ENCODE results near the gene RNF227. TPM values are rescaled to one million over a fixed set of nuclear protein-coding genes. Genes with fewer than 3 reads are reported as not detected.
A peak's percentile ranks its signal among the peaks of the same experiment; 100 is the strongest.

Gene RNF227
- total and polyA plus RNA-seq, 7 donors, result 0.62 to 2.6 (median 1.5) TPM

GRCh38 chr17:7922845-7923628 is 6.9 kb upstream of the RNF227 start:
- Histone ChIP-seq H3K27me3 (ENCODE audit: insufficient read depth in 3 of 3, low read length in 2 of 3) (no peaks in the 10 kb centered on the region), H3K4me1 (peaks cover 8% of the 10 kb centered on the region), H3K4me3 (peak overlapping the region; percentile 69), H3K9me3 (no peaks in the 10 kb centered on the region), H3K27ac (peak overlapping the region; percentile 58), H3K36me3 (ENCODE audit: insufficient read depth in 1 of 2, low read depth in 1 of 2) (no peaks in the 10 kb centered on the region)
- ATAC-seq (peak; percentile 80 to 96 (median 88)), DNase-seq (peak; percentile 88 to 91)
- 19 to 20% (median 20%) methylated on average over 45 of the region's 45 CpGs for WGBS, 3 donors
- intact Hi-C loops (cut with DNase I), result no loop called here
- no peak for TF ChIP-seq CTCF (IDR thresholded peaks at IDR 0.05)

GRCh38 chr17:7922269-7922844 is 6.3 kb upstream of the RNF227 start:
- peaks cover 8% of the 10 kb centered on the region for H3K4me1 ChIP-seq
- H3K27ac ChIP-seq, result peak overlapping the region; percentile 58
- DNase-seq (no peak), ATAC-seq (peak in 1 of 4 donors; percentile 12)
- H3K27me3 ChIP-seq (ENCODE audit: insufficient read depth in 3 of 3, low read length in 2 of 3), result no peaks in the 10 kb centered on the region
- WGBS, 3 donors, result 16 to 30% (median 24%) methylated on average over 16 of the region's 16 CpGs
- intact Hi-C loops (cut with DNase I), result no loop called here
- H3K36me3 ChIP-seq (ENCODE audit: insufficient read depth in 1 of 2, low read depth in 1 of 2), result no peaks in the 10 kb centered on the region
- H3K9me3 ChIP-seq, result no peaks in the 10 kb centered on the region
- H3K4me3 ChIP-seq, result peak overlapping the region; percentile 69
- no peak for TF ChIP-seq CTCF (IDR thresholded peaks at IDR 0.05)

DNA sequence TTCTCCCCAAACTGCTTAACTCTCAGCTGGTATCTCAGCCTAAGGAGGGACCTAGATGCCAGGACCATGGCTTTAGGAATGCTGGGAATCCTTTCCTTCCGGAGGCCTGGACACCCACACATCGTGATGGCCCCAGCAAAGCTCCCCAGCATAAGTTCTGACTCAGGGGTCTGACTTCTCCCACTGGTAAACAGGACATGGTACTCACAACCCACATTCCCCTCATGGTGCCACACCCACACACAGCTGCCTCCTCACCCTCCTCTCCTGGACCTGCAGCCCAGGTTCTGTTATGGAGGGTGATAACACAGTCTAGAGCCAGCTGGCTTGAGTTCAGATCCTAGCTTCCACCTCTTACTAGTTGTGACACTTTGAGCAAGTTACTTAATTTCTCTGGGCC is 719 bp upstream of the RNF227 start:
- no peak for TF ChIP-seq CTCF (IDR thresholded peaks at IDR 0.05)
- intact Hi-C loops (cut with DNase I), result loop anchor here in 1 of 2 donors (10.0 kb wide), 1 partner anchor 128 kb away; no protein-coding TSS in a partner anchor
- peak overlapping the region; percentile 85 for H3K27ac ChIP-seq
- peaks cover 21% of the 10 kb centered on the region for H3K4me1 ChIP-seq
- H3K36me3 ChIP-seq (ENCODE audit: insufficient read depth in 1 of 2, low read depth in 1 of 2), result peaks cover 0 to 2% of the 10 kb centered on the region in 2 donors
- no peaks in the 10 kb centered on the region for H3K9me3 ChIP-seq
- peak overlapping the region; percentile 87 for H3K4me3 ChIP-seq
- ATAC-seq, result no peak
- no peak for DNase-seq
- WGBS, 3 donors, result 41 to 52% (median 46%) methylated on average over 2 of the region's 2 CpGs
- no peaks in the 10 kb centered on the region for H3K27me3 ChIP-seq (ENCODE audit: insufficient read depth in 3 of 3, low read length in 2 of 3)

GRCh38 chr17:7916385-7916682 is 245 bp upstream of the RNF227 start:
- no peak for TF ChIP-seq CTCF (IDR thresholded peaks at IDR 0.05)
- DNase-seq (no peak), ATAC-seq (peak in 1 of 4 donors; percentile 1)
- 18 to 31% (median 24%) methylated on average over 14 to 15 of the region's 15 CpGs for WGBS, 3 donors
- no peaks in the 10 kb centered on the region for H3K9me3 ChIP-seq
- peak overlapping the region; percentile 85 for H3K27ac ChIP-seq
- H3K4me1 ChIP-seq, result peaks cover 21% of the 10 kb centered on the region
- intact Hi-C loops (cut with DNase I), result loop anchor here in 1 of 2 donors (10.0 kb wide), 1 partner anchor 128 kb away; no protein-coding TSS in a partner anchor
- peaks cover 0 to 7% of the 10 kb centered on the region in 2 donors for H3K36me3 ChIP-seq (ENCODE audit: insufficient read depth in 1 of 2, low read depth in 1 of 2)
- peak overlapping the region; percentile 87 for H3K4me3 ChIP-seq
- no peaks in the 10 kb centered on the region for H3K27me3 ChIP-seq (ENCODE audit: insufficient read depth in 3 of 3, low read length in 2 of 3)

Measured in psoas muscle (tissue), 8 donors.